ENCODE data around the gene DOCK9. TPM values are rescaled to one million over a fixed set of nuclear protein-coding genes. Genes with fewer than 3 reads are reported as not detected.
A peak's percentile ranks its signal among the peaks of the same experiment; 100 is the strongest.

The DOCK9 gene
- total and polyA plus RNA-seq, 9 of the 15 experiments (the other 6 are each of a cell fraction or from before 2014, with no cell fraction given): 3.5 to 25.3 (median 16.7) TPM

DNA sequence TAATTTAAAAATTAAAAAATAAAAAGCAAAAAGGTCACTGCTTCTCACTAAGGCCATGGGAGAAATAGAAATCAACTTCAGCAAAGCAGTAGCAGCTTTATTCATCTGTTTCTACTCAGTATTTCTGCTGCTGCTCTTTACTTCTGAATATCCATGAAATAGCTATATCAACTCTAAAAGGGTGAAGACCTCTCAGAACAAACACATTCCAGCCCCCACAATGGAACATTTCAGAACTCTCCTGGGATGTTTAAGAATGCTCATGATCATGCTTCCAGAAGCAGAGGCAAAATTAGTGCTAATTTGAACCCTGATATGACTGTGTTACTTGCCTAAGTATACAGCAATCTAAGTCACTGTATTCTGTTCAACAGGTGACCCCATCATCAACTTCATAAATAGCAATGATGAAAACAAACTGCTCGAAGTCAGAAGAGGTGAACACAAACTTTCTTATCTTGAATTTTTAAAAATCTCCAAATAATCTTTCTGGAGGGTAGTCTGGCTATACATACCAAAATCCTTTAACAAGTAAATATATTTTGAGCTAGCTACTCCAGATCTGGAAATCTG, 29.6 kb upstream of the DOCK9 start:
- CTCF ChIA-PET (ENCODE audit: low intra/inter-chr PET ratio): no interaction called here
- TF ChIP-seq, protein P1, sequence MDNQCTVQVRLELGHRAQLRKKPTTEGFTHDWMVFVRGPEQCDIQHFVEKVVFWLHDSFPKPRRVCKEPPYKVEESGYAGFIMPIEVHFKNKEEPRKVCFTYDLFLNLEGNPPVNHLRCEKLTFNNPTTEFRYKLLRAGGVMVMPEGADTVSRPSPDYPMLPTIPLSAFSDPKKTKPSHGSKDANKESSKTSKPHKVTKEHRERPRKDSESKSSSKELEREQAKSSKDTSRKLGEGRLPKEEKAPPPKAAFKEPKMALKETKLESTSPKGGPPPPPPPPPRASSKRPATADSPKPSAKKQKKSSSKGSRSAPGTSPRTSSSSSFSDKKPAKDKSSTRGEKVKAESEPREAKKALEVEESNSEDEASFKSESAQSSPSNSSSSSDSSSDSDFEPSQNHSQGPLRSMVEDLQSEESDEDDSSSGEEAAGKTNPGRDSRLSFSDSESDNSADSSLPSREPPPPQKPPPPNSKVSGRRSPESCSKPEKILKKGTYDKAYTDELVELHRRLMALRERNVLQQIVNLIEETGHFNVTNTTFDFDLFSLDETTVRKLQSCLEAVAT (IDR thresholded peaks at IDR 0.05): no peak
- TF ChIP-seq, protein P2, sequence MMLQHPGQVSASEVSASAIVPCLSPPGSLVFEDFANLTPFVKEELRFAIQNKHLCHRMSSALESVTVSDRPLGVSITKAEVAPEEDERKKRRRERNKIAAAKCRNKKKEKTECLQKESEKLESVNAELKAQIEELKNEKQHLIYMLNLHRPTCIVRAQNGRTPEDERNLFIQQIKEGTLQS (IDR thresholded peaks at IDR 0.05): no peak
- TF ChIP-seq, protein P2 (CRISPR knock-in tag; conservative IDR thresholded peaks at IDR 0.05): no peak
- TF ChIP-seq SETDB1 (IDR thresholded peaks at IDR 0.05; ENCODE audit: low read length) (no peak), ZNF146 (CRISPR knock-in tag; IDR thresholded peaks at IDR 0.05; ENCODE audit: unreplicated experiment) (no peak), MED1 (CRISPR knock-in tag; IDR thresholded peaks at IDR 0.05; ENCODE audit: borderline replicate concordance) (no peak), NR2F6 (CRISPR knock-in tag; IDR thresholded peaks at IDR 0.05) (no peak), CCAR2 (IDR thresholded peaks at IDR 0.05; ENCODE audit: low read depth, low read length) (no peak), ZNF165 (CRISPR knock-in tag; IDR thresholded peaks at IDR 0.05; ENCODE audit: borderline replicate concordance) (no peak), XRCC5 (IDR thresholded peaks at IDR 0.05; ENCODE audit: low read depth, low read length) (no peak), ARID1B (IDR thresholded peaks at IDR 0.05) (no peak), PHF20 (IDR thresholded peaks at IDR 0.05; ENCODE audit: partially characterized antibody) (no peak), RBM39 (optimal IDR thresholded peaks at IDR 0.05; ENCODE audit: low read depth, low read length) (no peak), ZNF551 (CRISPR knock-in tag; IDR thresholded peaks at IDR 0.05) (no peak)
- TF ChIP-seq, protein P3, sequence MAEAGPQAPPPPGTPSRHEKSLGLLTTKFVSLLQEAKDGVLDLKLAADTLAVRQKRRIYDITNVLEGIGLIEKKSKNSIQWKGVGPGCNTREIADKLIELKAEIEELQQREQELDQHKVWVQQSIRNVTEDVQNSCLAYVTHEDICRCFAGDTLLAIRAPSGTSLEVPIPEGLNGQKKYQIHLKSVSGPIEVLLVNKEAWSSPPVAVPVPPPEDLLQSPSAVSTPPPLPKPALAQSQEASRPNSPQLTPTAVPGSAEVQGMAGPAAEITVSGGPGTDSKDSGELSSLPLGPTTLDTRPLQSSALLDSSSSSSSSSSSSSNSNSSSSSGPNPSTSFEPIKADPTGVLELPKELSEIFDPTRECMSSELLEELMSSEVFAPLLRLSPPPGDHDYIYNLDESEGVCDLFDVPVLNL (CRISPR knock-in tag; IDR thresholded peaks at IDR 0.05; ENCODE audit: low read depth): no peak
- TF ChIP-seq, protein P4, sequence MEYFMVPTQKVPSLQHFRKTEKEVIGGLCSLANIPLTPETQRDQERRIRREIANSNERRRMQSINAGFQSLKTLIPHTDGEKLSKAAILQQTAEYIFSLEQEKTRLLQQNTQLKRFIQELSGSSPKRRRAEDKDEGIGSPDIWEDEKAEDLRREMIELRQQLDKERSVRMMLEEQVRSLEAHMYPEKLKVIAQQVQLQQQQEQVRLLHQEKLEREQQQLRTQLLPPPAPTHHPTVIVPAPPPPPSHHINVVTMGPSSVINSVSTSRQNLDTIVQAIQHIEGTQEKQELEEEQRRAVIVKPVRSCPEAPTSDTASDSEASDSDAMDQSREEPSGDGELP (CRISPR knock-in tag; IDR thresholded peaks at IDR 0.05; ENCODE audit: borderline replicate concordance): no peak
- TF ChIP-seq, protein P5, sequence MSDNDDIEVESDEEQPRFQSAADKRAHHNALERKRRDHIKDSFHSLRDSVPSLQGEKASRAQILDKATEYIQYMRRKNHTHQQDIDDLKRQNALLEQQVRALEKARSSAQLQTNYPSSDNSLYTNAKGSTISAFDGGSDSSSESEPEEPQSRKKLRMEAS (CRISPR knock-in tag; IDR thresholded peaks at IDR 0.05): no peak
- intact Hi-C loops (cut with micrococcal nuclease) (no loop called here), in situ Hi-C loops (cut with MboI) (no loop called here)
- no peaks in the 10 kb centered on the region for H4K20me1 ChIP-seq (replicated peaks; ENCODE audit: control insufficient read depth, insufficient read depth, low read length)
- H2AFZ ChIP-seq (ENCODE audit: low read depth, low read length): no peak overlapping the region
- H3K27me3 ChIP-seq (ENCODE audit: control insufficient read depth in 2 of 2, insufficient read depth in 2 of 2, low read length in 2 of 2): no peaks in the 10 kb centered on the region
- ATAC-seq: no peak
- no peaks in the 10 kb centered on the region for H3K9me1 ChIP-seq (ENCODE audit: control insufficient read depth, insufficient read depth, low read length)
- H3K4me2 ChIP-seq (ENCODE audit: insufficient read depth, low read length): no peak overlapping the region
- peaks cover 2 to 5% of the 10 kb centered on the region in 2 experiments; a peak in 3 of 5 replicates for H3K4me1 ChIP-seq (replicated peaks in 1 of 2; ENCODE audit: control insufficient read depth in 2 of 2, insufficient read depth in 2 of 2, low read length in 2 of 2)
- FAIRE-seq: peak; percentile 19
- H3K4me3 ChIP-seq: no peak overlapping the region
- H3K9me3 ChIP-seq (replicated peaks; ENCODE audit: control insufficient read depth, insufficient read depth, low read depth, low read length): no peaks in the 10 kb centered on the region
- no peaks in the 10 kb centered on the region; the same call in 1 of the 3 replicates for H3K79me2 ChIP-seq (ENCODE audit: control insufficient read depth, insufficient read depth, low read length)
- POLR2A ChIA-PET: interaction anchor here (1.0 to 1.1 kb wide), 2 partner anchors 19 to 31 kb away, joined by 3 read pairs; no protein-coding TSS in a partner anchor
- no peak overlapping the region for H3K9ac ChIP-seq (ENCODE audit: insufficient read depth in 1 of 2, low read depth in 2 of 2, low read length in 2 of 2)
- no peaks in the 10 kb centered on the region for H3K36me3 ChIP-seq (ENCODE audit: control insufficient read depth, insufficient read depth, low read length)
- no peak for DNase-seq (ENCODE audit: extremely low read depth in 1 of 4, low spot score in 3 of 4)
- no TSS peak for BruUV-seq (replicated peaks)
- H3K27ac ChIP-seq (ENCODE audit: extremely low read depth, low read depth, low read length): no peak overlapping the region
- WGBS (ENCODE audit: insufficient coverage, low coverage, missing lambda C conversion rate): 50% methylated on average over 1 of the region's 1 CpG

Measured in K562 (cell line).